Transverse colon (tissue), 4 donors: Measurements from ENCODE around the gene DNAH5. TPM values are rescaled to one million over a fixed set of nuclear protein-coding genes. Genes with fewer than 3 reads are reported as not detected.

Source experiments
- DNase-seq: peaks from one replicate; pipeline ENCODE4 v3.0.0-alpha.2; 2019
- H3K27ac ChIP-seq, 4 donors: fragments of 200-600 bp; sonication (generic); 2 replicates each; pipeline ENCODE4 v1.5.1; 2016 to 2018; ENCODE audit warnings: inconsistent platforms in 4 of 4
- H3K27me3 ChIP-seq: fragments of 200-600 bp; sonication (generic); 2 replicates; pipeline ENCODE4 v1.5.1; 2017; ENCODE audit warnings: inconsistent platforms
- H3K36me3 ChIP-seq, 4 donors: fragments of 200-600 bp; sonication (generic); 2 replicates each; pipeline ENCODE4 v1.5.1; 2017 to 2019; ENCODE audit warnings: inconsistent platforms in 4 of 4
- H3K4me1 ChIP-seq, 4 donors: fragments of 200-600 bp; sonication (generic); 2 replicates each; pipeline ENCODE4 v1.5.1; 2017 to 2020; ENCODE audit warnings: inconsistent platforms in 4 of 4
- H3K4me3 ChIP-seq, 4 donors: fragments of 200-600 bp; sonication (generic); 1 replicate in 1 of 4; 2 replicates in 3 of 4; pipeline versions ENCODE4 v1.5.1 to v1.6.1; 2017 to 2019; ENCODE audit warnings: inconsistent platforms in 4 of 4
- H3K9me3 ChIP-seq, 2 donors: fragments of 200-600 bp; sonication (generic); 2 replicates each; pipeline ENCODE4 v1.5.1; 2017 to 2019; ENCODE audit warnings: inconsistent platforms in 2 of 2
- EP300 ChIP-seq: sonication (generic); formaldehyde crosslinking; IDR thresholded peaks from one replicate; pipeline ENCODE4 v1.6.1; 2017; ENCODE audit warnings: antibody characterized with exemption, low read depth
- POLR2A ChIP-seq: fragments of 450-650 bp; IDR thresholded peaks from one replicate; pipeline ENCODE4 v1.6.1; 2016; ENCODE audit warnings: antibody characterized with exemption, mild to moderate bottlenecking, moderate library complexity
- POLR2AphosphoS5 ChIP-seq, 3 donors: sonication (generic); formaldehyde crosslinking; IDR thresholded peaks; one replicate each; pipeline ENCODE4 v1.6.1; 2016; ENCODE audit warnings: antibody characterized with exemption in 3 of 3
- WGBS, 2 donors: methylation state at CpG; one replicate each; pipeline ENCODE4 v1.1.5; 2018; ENCODE audit warnings: low coverage in 1 of 2; 5-methylcytosine and 5-hydroxymethylcytosine counted together
- in situ Hi-C, 4 donors: fragments of 200-750 bp; cut with MboI; loops; one replicate each; pipeline versions ENCODE4 v1.15.0 to v1.15.1; 2017; ENCODE audit warnings: low sequenced_read_pairs in 3 of 4, low pct_ligation_motif_present in 1 of 4, low pct_unique_long_range_greater_than_20kb in 1 of 4
- intact Hi-C: fragments of 100-400 bp; cut with DNase I; formaldehyde crosslinking; loops from one replicate; pipeline ENCODE4 v1.15.1; 2023; ENCODE audit warnings: low total_unique reads
- total RNA-seq, 4 donors: library from RNA; depleted of rRNA; stranded (reverse); fragments of >200 nt; gene quantifications; one replicate each; pipeline ENCODE4 v1.1.0, GENCODE V29; 2016
- TF ChIP-seq, protein P1 (sequence below), 5 experiments: fragments of 200-600 bp in 3 of 5; fragments of 450-650 bp in 2 of 5; sonication (generic) in 3 of 5; IDR thresholded peaks; 1 replicate in 2 of 5; 2 replicates in 3 of 5; pipeline ENCODE4 v1.5.1; 2016 to 2017; ENCODE audit warnings: antibody characterized with exemption in 5 of 5, inconsistent platforms in 3 of 5, mild to moderate bottlenecking in 2 of 5, moderate library complexity in 1 of 5

The DNAH5 gene
- total RNA-seq, 4 donors from 2014 or later, result 0.20 to 1.5 (median 0.53) TPM

GRCh38 chr5:13659391-13659790, 285.1 kb downstream of the DNAH5 start:
- intact Hi-C loops, result no loop called here
- WGBS, 2 donors, result 61 to 73% methylated on average over 2 to 3 of the region's 3 CpGs
- Histone ChIP-seq H3K9me3 (no peaks in the 10 kb centered on the region), H3K4me3 (no peak overlapping the region), H3K36me3 (no peaks in the 10 kb centered on the region), H3K4me1 (no peaks in the 10 kb centered on the region), H3K27me3 (no peaks in the 10 kb centered on the region), H3K27ac (no peak overlapping the region)
- TF ChIP-seq POLR2AphosphoS5 (IDR thresholded peaks at IDR 0.05) (no peak), POLR2A (no peak), EP300 (no peak)
- TF ChIP-seq, protein P1, sequence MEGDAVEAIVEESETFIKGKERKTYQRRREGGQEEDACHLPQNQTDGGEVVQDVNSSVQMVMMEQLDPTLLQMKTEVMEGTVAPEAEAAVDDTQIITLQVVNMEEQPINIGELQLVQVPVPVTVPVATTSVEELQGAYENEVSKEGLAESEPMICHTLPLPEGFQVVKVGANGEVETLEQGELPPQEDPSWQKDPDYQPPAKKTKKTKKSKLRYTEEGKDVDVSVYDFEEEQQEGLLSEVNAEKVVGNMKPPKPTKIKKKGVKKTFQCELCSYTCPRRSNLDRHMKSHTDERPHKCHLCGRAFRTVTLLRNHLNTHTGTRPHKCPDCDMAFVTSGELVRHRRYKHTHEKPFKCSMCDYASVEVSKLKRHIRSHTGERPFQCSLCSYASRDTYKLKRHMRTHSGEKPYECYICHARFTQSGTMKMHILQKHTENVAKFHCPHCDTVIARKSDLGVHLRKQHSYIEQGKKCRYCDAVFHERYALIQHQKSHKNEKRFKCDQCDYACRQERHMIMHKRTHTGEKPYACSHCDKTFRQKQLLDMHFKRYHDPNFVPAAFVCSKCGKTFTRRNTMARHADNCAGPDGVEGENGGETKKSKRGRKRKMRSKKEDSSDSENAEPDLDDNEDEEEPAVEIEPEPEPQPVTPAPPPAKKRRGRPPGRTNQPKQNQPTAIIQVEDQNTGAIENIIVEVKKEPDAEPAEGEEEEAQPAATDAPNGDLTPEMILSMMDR (IDR thresholded peaks at IDR 0.05), result no peak
- no peak for DNase-seq
- in situ Hi-C loops, result no loop called here

DNA sequence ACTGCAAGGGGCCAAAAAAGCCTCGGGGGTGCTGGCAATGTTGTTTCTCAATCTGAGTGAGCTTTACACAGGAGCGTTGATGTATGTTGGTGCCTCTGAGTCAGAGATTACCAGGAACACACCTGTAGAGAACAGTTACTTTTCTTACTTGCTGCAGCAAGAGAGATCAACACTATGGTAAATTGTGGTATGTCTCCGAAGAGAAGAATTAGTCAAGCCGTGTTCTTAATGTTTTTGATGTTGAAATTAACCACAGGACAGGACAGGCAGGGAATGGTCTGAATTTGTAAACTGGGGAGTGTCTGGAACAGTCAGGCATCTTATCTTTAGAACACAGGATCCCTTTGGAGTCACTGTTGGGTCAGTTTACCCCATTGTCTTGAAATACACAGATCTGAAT, 285.7 kb downstream of the DNAH5 start:
- WGBS, 2 donors, result 64 to 80% methylated on average over 4 of the region's 4 CpGs
- no peak for DNase-seq
- intact Hi-C loops, result no loop called here

DNA sequence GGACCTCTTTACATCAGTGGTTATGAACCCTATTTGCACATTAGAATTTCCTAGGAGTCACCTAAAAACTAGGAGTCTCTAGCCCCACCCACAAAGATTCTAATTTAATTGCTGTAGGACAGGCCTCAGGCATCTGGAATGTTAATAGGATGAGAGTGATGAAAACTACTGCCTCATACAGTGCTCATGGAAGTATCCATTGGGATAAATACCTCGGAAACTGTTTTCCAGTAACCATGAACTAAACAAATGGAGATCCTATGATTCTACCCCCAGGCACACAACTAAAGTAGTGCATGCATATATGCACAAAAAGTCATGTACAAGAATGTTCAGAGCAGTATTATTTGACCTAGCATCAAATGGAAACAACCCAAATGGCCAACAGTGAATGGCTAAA, 286.3 kb downstream of the DNAH5 start:
- DNase-seq, result no peak
- intact Hi-C loops, result no loop called here
- no peaks in the 10 kb centered on the region for H3K4me1 ChIP-seq
- no peaks in the 10 kb centered on the region for H3K36me3 ChIP-seq
- no peak for TF ChIP-seq POLR2AphosphoS5 (IDR thresholded peaks at IDR 0.05)
- TF ChIP-seq, protein P1 (IDR thresholded peaks at IDR 0.05), result no peak
- in situ Hi-C loops, result no loop called here
- WGBS, 2 donors, result 83% methylated on average over 1 of the region's 1 CpG
- H3K4me3 ChIP-seq, result no peak overlapping the region
- H3K27ac ChIP-seq, result no peak overlapping the region
- no peaks in the 10 kb centered on the region for H3K27me3 ChIP-seq
- no peaks in the 10 kb centered on the region for H3K9me3 ChIP-seq

More for the DNA sequence above, 285.7 kb downstream of the DNAH5 start:
- TF ChIP-seq POLR2AphosphoS5 (IDR thresholded peaks at IDR 0.05) (no peak), POLR2A (no peak), EP300 (no peak)
- TF ChIP-seq, protein P1 (IDR thresholded peaks at IDR 0.05), result no peak
- H3K36me3 ChIP-seq, result no peaks in the 10 kb centered on the region
- H3K9me3 ChIP-seq, result no peaks in the 10 kb centered on the region
- in situ Hi-C loops, result no loop called here
- no peak overlapping the region for H3K4me3 ChIP-seq
- no peaks in the 10 kb centered on the region for H3K27me3 ChIP-seq
- H3K4me1 ChIP-seq, result no peaks in the 10 kb centered on the region
- no peak overlapping the region for H3K27ac ChIP-seq

DNA sequence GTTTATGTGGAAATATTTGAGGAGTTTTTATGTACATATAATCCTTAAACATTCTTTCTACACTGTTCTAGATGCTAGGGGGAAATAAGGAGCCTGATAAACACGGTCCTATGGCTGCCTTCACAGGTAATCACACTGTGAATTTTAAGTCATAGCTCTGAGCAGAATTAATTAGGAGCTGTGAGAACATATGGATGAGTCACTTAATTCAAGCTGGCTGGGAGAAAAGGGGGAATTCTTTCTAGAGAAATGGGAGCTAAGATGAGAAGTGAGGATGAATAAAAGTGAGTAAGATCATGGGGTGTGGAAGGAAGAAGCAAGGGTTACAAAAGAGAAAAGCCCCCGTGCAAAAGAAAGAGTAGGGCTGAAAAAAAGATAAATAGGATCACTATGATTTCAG, 290.8 kb downstream of the DNAH5 start:
- no peak overlapping the region for H3K4me3 ChIP-seq
- TF ChIP-seq POLR2A (no peak), EP300 (no peak), POLR2AphosphoS5 (IDR thresholded peaks at IDR 0.05) (no peak)
- TF ChIP-seq, protein P1 (IDR thresholded peaks at IDR 0.05), result no peak
- in situ Hi-C loops, result no loop called here
- no peaks in the 10 kb centered on the region for H3K4me1 ChIP-seq
- H3K36me3 ChIP-seq, result no peaks in the 10 kb centered on the region
- no peaks in the 10 kb centered on the region for H3K9me3 ChIP-seq
- no peak for DNase-seq
- WGBS, 2 donors, result 51 to 69% methylated on average over 2 of the region's 2 CpGs
- no peaks in the 10 kb centered on the region for H3K27me3 ChIP-seq
- intact Hi-C loops, result no loop called here
- H3K27ac ChIP-seq, result no peak overlapping the region
